Measurements from ENCODE around the gene KLRC4.

GRCh38 chr12:10364815-10365622, 44.5 kb downstream of the KLRC4 start:
- TF ChIP-seq CTCF (IDR thresholded peaks at IDR 0.05; ENCODE audit: low read depth, low read length, missing input control) (no peak), REST (IDR thresholded peaks at IDR 0.05) (peak; percentile 7), SP1 (IDR thresholded peaks at IDR 0.05) (peak; percentile 10), YY1 (IDR thresholded peaks at IDR 0.05) (peak; percentile 19), GABPA (IDR thresholded peaks at IDR 0.05 in 1 of 2, conservative IDR thresholded peaks at IDR 0.05 in 1 of 2) (peak in 1 of 2 donors; percentile 17), MAX (IDR thresholded peaks at IDR 0.05) (no peak), TAF1 (conservative IDR thresholded peaks at IDR 0.05) (no peak), FOXA1 (IDR thresholded peaks at IDR 0.05) (no peak)
- TF ChIP-seq, protein P1, sequence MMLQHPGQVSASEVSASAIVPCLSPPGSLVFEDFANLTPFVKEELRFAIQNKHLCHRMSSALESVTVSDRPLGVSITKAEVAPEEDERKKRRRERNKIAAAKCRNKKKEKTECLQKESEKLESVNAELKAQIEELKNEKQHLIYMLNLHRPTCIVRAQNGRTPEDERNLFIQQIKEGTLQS (IDR thresholded peaks at IDR 0.05) = no peak
- TF ChIP-seq, protein P2, sequence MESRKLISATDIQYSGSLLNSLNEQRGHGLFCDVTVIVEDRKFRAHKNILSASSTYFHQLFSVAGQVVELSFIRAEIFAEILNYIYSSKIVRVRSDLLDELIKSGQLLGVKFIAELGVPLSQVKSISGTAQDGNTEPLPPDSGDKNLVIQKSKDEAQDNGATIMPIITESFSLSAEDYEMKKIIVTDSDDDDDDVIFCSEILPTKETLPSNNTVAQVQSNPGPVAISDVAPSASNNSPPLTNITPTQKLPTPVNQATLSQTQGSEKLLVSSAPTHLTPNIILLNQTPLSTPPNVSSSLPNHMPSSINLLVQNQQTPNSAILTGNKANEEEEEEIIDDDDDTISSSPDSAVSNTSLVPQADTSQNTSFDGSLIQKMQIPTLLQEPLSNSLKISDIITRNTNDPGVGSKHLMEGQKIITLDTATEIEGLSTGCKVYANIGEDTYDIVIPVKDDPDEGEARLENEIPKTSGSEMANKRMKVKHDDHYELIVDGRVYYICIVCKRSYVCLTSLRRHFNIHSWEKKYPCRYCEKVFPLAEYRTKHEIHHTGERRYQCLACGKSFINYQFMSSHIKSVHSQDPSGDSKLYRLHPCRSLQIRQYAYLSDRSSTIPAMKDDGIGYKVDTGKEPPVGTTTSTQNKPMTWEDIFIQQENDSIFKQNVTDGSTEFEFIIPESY (IDR thresholded peaks at IDR 0.05) = no peak

All from liver (tissue), 3 donors.